HepG2 (cell line): Measurements from ENCODE around the gene TMEFF2.

ENCODE experiments used
- CTCF ChIP-seq: sonication (generic); formaldehyde crosslinking; IDR thresholded peaks from 2 replicates; pipeline ENCODE4 v1.5.0; 2020; ENCODE audit warnings: mild to moderate bottlenecking, missing genetic modification reagents, moderate library complexity
- EZH2 ChIP-seq: conservative IDR thresholded peaks from 2 replicates; pipeline ENCODE4 v1.6.1; 2012; ENCODE audit warnings: mild to moderate bottlenecking, low read depth, low read length, moderate library complexity
- MIER3 ChIP-seq: IDR thresholded peaks from 2 replicates; pipeline ENCODE4 v1.6.1; 2016; ENCODE audit warnings: missing compliant biosample characterization, borderline replicate concordance
- ZNF143 ChIP-seq: sonication (generic); formaldehyde crosslinking; IDR thresholded peaks from 2 replicates; pipeline ENCODE4 v1.4.0; 2020; ENCODE audit warnings: missing genetic modification reagents

GRCh38 chr2:191959209-191959608 lies 235.5 kb downstream of the TMEFF2 start:
- TF ChIP-seq MIER3 (no peak), CTCF (no peak), EZH2 (no peak), ZNF143 (CRISPR knock-in tag) (no peak)
